ENCODE results near the gene RAD18. TPM values are rescaled to one million over a fixed set of nuclear protein-coding genes. Genes with fewer than 3 reads are reported as not detected.

Gene RAD18
- total RNA-seq, 2 experiments from 2014 or later: 37.2 to 40.2 TPM

DNA sequence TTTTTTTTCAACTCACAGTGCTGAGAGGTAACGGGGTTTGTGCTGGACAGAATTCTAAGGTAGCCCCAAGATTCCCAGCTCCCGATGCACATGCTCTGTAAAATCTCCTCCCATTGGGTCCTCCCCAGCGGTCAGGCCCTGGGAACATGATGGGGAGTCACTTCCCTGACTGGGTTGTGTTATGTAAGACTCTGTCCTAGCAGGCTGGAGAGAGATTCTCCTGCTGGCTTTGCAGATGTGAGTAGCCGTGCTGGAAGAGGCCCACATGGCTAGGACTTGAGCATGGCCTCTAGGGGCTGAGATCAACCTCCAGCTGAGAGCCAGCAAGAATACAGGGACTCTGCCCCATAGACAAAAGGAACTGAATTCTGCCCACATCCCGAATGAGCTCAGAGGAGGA, 110.2 kb downstream of the RAD18 start:
- ATAC-seq (no peak), DNase-seq (no peak)
- H3K36me3 Mint-ChIP-seq (ENCODE audit: low read depth): peaks cover 2% of the 10 kb centered on the region
- H3K27ac Mint-ChIP-seq: no peak overlapping the region
- H3K4me1 Mint-ChIP-seq (ENCODE audit: low read depth): no peaks in the 10 kb centered on the region
- H3K9me3 Mint-ChIP-seq (ENCODE audit: insufficient read depth): no peaks in the 10 kb centered on the region
- no peak overlapping the region for H3K4me3 Mint-ChIP-seq
- POLR2A ChIA-PET: no interaction called here
- CTCF ChIA-PET: no interaction called here
- H3K27me3 Mint-ChIP-seq (ENCODE audit: low read depth): no peaks in the 10 kb centered on the region

DNA sequence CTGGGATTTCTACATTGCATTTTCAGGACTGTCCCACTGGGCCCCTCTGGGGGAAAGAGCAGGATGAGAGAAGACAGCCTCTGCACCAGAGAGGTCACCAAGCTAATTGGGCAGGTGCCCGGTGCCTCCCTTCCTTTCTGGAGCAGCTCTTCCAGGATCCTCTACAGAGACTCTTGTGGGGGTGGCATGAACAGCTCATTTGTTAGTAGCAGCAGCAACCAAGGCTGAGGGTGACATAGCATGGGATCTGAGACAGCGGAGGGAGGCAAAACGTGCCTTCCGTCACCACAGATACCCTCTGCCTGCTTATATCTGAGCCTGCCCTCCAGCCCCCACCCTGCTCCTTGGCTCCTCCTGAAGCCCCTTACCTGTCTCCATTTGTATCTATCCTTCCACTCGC, 110.8 kb downstream of the RAD18 start:
- peaks cover 2% of the 10 kb centered on the region for H3K36me3 Mint-ChIP-seq (ENCODE audit: low read depth)
- CTCF ChIA-PET: no interaction called here
- no peaks in the 10 kb centered on the region for H3K27me3 Mint-ChIP-seq (ENCODE audit: low read depth)
- POLR2A ChIA-PET: no interaction called here
- H3K4me1 Mint-ChIP-seq (ENCODE audit: low read depth): no peaks in the 10 kb centered on the region
- no peak overlapping the region for H3K4me3 Mint-ChIP-seq
- H3K9me3 Mint-ChIP-seq (ENCODE audit: insufficient read depth): no peaks in the 10 kb centered on the region
- no peak overlapping the region for H3K27ac Mint-ChIP-seq
- ATAC-seq (no peak), DNase-seq (no peak)

DNA sequence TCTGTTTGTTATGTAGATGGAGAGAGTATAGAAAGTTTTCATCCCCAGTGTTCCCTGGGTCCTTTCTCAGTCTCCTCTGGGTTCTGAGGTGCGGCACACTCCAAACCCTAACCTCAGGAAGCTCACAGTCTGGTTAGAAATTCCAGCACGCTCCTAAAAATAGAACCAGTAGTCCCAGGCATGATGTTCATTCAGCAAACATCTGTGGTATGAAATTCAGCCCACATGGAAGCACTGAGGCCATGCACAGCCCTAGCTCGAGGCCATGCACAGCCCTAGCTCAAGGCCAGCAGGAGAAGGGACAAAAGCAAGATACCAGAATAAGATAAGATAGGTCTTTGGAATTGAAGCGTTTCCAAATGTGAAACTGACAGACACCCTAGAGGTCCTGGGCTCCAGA, 111.6 kb downstream of the RAD18 start:
- ATAC-seq: no peak
- no peaks in the 10 kb centered on the region for H3K9me3 Mint-ChIP-seq (ENCODE audit: insufficient read depth)
- H3K27me3 Mint-ChIP-seq (ENCODE audit: low read depth): no peaks in the 10 kb centered on the region
- DNase-seq: no peak
- ChIA-PET POLR2A (no interaction called here), CTCF (no interaction called here)
- H3K4me1 Mint-ChIP-seq (ENCODE audit: low read depth): no peaks in the 10 kb centered on the region
- no peak overlapping the region for H3K4me3 Mint-ChIP-seq
- H3K27ac Mint-ChIP-seq: no peak overlapping the region
- peaks cover 2% of the 10 kb centered on the region for H3K36me3 Mint-ChIP-seq (ENCODE audit: low read depth)

DNA sequence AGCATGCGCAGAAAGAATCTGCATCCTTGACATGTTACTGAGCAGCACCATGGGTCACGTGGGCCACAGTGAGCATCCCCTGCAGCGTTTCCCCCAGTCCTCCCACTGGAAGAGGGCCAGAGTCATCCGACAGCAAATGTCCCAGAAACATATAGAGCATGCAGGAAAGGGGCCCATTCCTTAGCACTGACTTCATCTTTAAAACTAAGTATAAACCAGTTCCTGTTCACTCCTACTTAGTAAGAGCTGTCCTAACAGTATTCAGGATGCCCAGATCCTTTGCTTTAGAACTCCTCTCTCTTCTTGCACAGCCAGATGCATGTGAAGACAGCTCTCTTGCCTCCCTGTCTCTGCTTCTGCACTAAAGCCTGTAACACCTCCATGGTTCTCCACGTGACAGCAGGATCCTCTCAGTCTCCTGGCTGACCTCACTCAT, 114.6 kb downstream of the RAD18 start:
- CTCF ChIA-PET: no interaction called here
- no peaks in the 10 kb centered on the region for H3K27me3 Mint-ChIP-seq (ENCODE audit: low read depth)
- no peak overlapping the region for H3K4me3 Mint-ChIP-seq
- no peaks in the 10 kb centered on the region for H3K4me1 Mint-ChIP-seq (ENCODE audit: low read depth)
- peaks cover 2% of the 10 kb centered on the region for H3K36me3 Mint-ChIP-seq (ENCODE audit: low read depth)
- POLR2A ChIA-PET: no interaction called here
- no peaks in the 10 kb centered on the region for H3K9me3 Mint-ChIP-seq (ENCODE audit: insufficient read depth)
- no peak for ATAC-seq
- no peak overlapping the region for H3K27ac Mint-ChIP-seq
- DNase-seq: no peak

DNA sequence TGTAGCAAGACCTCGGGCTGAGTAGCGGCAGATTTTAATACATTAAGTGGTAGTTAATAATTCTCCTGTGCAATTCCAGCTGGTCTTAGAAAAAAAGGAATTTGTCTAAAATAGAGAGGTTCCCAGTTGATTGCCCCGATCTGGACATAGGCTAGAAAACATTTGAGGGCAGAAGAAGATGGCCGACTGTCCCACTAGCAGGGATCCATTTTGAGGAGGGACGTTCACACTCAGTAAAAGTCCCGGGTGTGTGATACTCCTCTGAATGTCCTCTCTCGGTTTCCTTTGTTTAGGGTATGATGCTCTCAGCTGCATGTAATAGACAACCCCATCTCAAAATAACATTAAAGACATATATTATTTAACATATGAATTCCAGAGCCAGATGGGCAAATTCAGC, 116.0 kb downstream of the RAD18 start:
- peaks cover 2% of the 10 kb centered on the region for H3K36me3 Mint-ChIP-seq (ENCODE audit: low read depth)
- CTCF ChIA-PET: interaction anchor here (0.7 kb wide), 1 partner anchor 16 kb away, joined by 3 read pairs; no protein-coding TSS in a partner anchor
- ATAC-seq (no peak), DNase-seq (no peak)
- no peaks in the 10 kb centered on the region for H3K4me1 Mint-ChIP-seq (ENCODE audit: low read depth)
- H3K9me3 Mint-ChIP-seq (ENCODE audit: insufficient read depth): no peaks in the 10 kb centered on the region
- no peaks in the 10 kb centered on the region for H3K27me3 Mint-ChIP-seq (ENCODE audit: low read depth)
- H3K27ac Mint-ChIP-seq: no peak overlapping the region
- POLR2A ChIA-PET: no interaction called here
- H3K4me3 Mint-ChIP-seq: no peak overlapping the region

DNA sequence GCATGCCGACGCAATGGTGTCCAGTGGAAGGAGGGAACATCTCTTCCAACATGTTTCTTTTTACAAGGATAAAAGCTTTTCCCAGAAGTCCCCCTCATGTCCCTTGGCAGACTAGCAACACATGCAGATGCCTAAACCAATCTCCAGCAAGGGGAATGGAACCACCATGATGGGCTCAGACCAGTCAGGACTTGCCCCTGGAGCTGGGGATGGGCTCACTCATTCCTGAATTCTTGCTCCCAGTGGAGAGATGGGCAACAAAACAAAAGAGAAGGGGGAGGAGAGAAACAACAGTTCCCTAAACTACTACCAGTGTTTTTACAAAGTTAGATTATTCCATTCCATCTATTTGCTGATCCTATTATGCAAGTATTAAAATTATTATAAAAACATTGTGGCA, 117.1 kb downstream of the RAD18 start:
- DNase-seq (no peak), ATAC-seq (no peak)
- H3K27me3 Mint-ChIP-seq (ENCODE audit: low read depth): no peaks in the 10 kb centered on the region
- H3K4me3 Mint-ChIP-seq: no peak overlapping the region
- H3K4me1 Mint-ChIP-seq (ENCODE audit: low read depth): no peaks in the 10 kb centered on the region
- ChIA-PET CTCF (no interaction called here), POLR2A (no interaction called here)
- H3K27ac Mint-ChIP-seq: no peak overlapping the region
- no peaks in the 10 kb centered on the region for H3K9me3 Mint-ChIP-seq (ENCODE audit: insufficient read depth)
- peaks cover 2% of the 10 kb centered on the region for H3K36me3 Mint-ChIP-seq (ENCODE audit: low read depth)

DNA sequence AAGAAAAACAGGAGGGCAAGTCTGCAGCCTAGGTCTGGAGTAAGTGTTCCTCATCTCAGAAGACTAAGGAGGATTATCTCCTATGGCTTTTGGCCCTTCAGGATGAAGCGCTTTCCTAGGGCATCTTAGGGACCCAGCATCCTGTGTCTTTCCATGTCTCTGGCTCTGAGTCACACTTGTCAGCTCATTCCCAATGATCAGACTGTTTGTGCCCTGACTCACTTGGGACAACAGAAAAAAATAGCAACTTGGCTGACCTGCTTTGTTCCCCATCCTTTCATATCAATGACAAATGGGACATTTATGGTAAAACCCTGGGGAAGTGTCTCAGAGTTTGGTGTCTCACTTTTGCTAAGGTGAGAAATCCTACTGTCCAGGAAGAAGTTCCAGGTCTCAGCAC, 117.6 kb downstream of the RAD18 start:
- ChIA-PET POLR2A (no interaction called here), CTCF (no interaction called here)
- Mint-ChIP-seq H3K9me3 (ENCODE audit: insufficient read depth) (no peaks in the 10 kb centered on the region), H3K36me3 (ENCODE audit: low read depth) (peaks cover 2% of the 10 kb centered on the region), H3K27ac (no peak overlapping the region), H3K4me3 (no peak overlapping the region), H3K4me1 (ENCODE audit: low read depth) (no peaks in the 10 kb centered on the region), H3K27me3 (ENCODE audit: low read depth) (no peaks in the 10 kb centered on the region)
- ATAC-seq (no peak), DNase-seq (no peak)

DNA sequence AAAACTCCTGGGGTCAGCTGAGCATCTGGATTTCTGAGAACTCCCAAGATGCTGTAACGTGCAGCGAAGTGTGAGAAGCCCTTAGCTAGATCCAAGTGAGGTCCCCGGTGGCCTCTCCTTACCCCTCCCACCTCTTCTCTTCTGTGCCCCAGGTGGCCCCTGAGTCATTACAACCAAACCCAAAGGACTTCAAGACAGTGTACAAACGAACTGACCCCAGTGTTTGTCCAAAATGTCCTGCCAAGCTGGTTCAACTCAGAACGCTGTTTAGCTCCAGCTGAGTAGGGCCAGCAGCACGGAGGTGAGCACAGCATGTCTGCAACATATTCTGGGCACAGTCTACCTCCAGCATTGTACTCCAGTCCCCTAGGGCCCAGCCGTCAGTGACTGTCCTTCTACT, 119.9 kb downstream of the RAD18 start:
- Mint-ChIP-seq H3K27me3 (ENCODE audit: low read depth) (no peaks in the 10 kb centered on the region), H3K9me3 (ENCODE audit: insufficient read depth) (no peaks in the 10 kb centered on the region), H3K36me3 (ENCODE audit: low read depth) (peaks cover 2% of the 10 kb centered on the region), H3K4me3 (no peak overlapping the region), H3K27ac (no peak overlapping the region), H3K4me1 (ENCODE audit: low read depth) (no peaks in the 10 kb centered on the region)
- ChIA-PET CTCF (no interaction called here), POLR2A (no interaction called here)
- DNase-seq: no peak
- no peak for ATAC-seq

DNA sequence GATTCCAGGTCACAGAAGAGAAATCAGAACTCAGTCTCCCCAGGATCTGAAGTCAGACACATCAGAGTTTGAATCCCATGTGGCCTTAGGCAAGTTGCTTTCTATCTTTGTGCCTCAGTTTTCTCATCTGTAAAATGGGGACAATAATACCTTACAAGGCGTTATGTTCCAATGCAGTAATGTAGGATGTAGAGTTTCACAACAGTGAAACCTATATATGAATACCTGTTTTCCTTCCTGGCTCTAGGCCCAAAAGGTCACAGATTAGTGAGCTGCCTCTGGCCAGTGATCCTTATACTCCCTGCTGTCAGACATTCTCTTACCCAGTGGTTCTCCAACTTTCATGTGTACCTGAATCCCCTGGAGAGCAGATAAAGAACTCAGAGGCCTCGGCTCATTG, 121.0 kb downstream of the RAD18 start:
- no peak for ATAC-seq
- Mint-ChIP-seq H3K4me3 (no peak overlapping the region), H3K9me3 (ENCODE audit: insufficient read depth) (no peaks in the 10 kb centered on the region)

DNA sequence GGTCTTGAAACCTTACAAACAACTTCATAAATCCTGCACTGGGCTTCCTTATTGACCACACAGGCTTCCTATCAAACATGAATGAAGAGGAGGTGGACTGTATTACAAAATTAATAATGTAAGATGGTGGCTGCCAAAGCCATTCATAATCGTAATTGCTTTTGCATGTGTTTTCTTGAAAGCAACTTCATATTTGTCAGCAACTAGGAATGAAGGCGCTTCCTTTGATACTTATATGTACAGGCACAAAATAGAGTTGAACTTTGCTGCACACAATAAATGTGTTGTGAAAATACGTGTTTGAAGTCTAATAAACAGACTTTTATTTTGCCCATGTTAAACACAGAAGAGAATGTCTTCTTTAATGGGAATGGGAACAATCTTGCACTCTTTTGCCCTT, 121.8 kb downstream of the RAD18 start:
- CTCF ChIA-PET: no interaction called here
- Mint-ChIP-seq H3K27me3 (ENCODE audit: low read depth) (no peaks in the 10 kb centered on the region), H3K27ac (no peak overlapping the region), H3K36me3 (ENCODE audit: low read depth) (peaks cover 2% of the 10 kb centered on the region), H3K9me3 (ENCODE audit: insufficient read depth) (no peaks in the 10 kb centered on the region), H3K4me3 (no peak overlapping the region), H3K4me1 (ENCODE audit: low read depth) (no peaks in the 10 kb centered on the region)
- ATAC-seq (no peak), DNase-seq (no peak)
- POLR2A ChIA-PET: no interaction called here

More for the DNA sequence above, 121.0 kb downstream of the RAD18 start:
- Mint-ChIP-seq H3K4me1 (ENCODE audit: low read depth) (no peaks in the 10 kb centered on the region), H3K27me3 (ENCODE audit: low read depth) (no peaks in the 10 kb centered on the region), H3K36me3 (ENCODE audit: low read depth) (peaks cover 2% of the 10 kb centered on the region), H3K27ac (no peak overlapping the region)
- ChIA-PET CTCF (no interaction called here), POLR2A (no interaction called here)
- no peak for DNase-seq

DNA sequence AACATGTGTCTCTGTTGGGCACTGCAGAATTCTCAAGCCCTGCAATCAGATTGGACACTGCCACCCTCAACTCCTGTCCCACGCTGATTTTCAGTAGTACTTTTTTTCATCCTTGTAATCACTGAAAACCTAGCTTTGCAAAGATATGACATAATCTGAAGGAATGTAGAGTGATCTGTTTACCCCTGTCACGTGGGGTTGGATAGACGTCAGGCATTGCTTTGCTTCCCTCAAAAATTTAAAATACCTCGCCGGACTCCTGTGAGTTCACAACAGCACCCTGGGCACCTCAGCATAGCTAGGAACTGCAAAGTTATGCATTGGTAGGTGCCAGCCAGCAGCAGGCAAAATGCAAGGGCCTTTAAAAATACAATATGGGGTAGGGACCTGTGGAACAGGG, 122.7 kb downstream of the RAD18 start:
- Mint-ChIP-seq H3K27ac (no peak overlapping the region), H3K27me3 (ENCODE audit: low read depth) (no peaks in the 10 kb centered on the region), H3K4me1 (ENCODE audit: low read depth) (no peaks in the 10 kb centered on the region), H3K36me3 (ENCODE audit: low read depth) (peaks cover 2% of the 10 kb centered on the region), H3K4me3 (no peak overlapping the region), H3K9me3 (ENCODE audit: insufficient read depth) (no peaks in the 10 kb centered on the region)
- no peak for DNase-seq
- ATAC-seq: no peak
- ChIA-PET POLR2A (no interaction called here), CTCF (no interaction called here)

DNA sequence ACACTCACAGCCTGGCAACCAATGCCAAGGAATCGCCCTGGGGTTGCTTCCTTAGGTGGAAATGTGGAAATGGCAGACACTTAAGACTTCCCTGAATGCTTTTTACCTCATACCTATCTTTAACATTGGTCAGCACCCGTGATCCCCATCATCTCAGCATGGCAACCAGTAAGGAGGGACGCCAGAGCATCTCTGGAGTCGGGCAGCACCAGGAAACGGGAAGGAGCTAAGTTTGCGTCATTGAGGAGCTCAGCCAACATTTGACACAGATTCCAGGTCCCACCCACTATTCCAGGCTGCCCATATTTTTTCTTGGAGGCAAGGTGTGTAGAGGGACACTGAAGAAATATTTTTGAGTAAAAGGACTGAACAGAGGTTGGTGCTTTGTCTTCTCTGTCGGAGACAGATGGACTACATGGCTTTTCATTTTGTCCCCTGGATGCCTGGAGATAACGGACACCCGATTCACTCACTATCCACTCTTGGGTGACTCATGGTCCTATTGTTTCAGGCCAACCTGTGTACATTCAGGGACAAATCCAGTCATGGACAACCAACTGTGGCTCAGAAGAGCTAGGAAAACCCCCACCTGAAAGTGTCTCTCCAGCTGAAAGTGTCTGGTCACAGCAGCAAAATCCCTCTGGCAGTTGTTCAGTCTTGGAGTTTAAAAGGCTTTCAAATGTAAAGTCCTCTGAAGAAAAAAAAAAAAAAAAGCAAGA, 123.5 kb downstream of the RAD18 start:
- no peaks in the 10 kb centered on the region for H3K4me1 Mint-ChIP-seq (ENCODE audit: low read depth)
- no peaks in the 10 kb centered on the region for H3K9me3 Mint-ChIP-seq (ENCODE audit: insufficient read depth)
- ATAC-seq: no peak
- no peaks in the 10 kb centered on the region for H3K27me3 Mint-ChIP-seq (ENCODE audit: low read depth)
- H3K36me3 Mint-ChIP-seq (ENCODE audit: low read depth): peaks cover 2% of the 10 kb centered on the region
- no peak overlapping the region for H3K27ac Mint-ChIP-seq
- no peak for DNase-seq
- ChIA-PET POLR2A (no interaction called here), CTCF (no interaction called here)
- no peak overlapping the region for H3K4me3 Mint-ChIP-seq

DNA sequence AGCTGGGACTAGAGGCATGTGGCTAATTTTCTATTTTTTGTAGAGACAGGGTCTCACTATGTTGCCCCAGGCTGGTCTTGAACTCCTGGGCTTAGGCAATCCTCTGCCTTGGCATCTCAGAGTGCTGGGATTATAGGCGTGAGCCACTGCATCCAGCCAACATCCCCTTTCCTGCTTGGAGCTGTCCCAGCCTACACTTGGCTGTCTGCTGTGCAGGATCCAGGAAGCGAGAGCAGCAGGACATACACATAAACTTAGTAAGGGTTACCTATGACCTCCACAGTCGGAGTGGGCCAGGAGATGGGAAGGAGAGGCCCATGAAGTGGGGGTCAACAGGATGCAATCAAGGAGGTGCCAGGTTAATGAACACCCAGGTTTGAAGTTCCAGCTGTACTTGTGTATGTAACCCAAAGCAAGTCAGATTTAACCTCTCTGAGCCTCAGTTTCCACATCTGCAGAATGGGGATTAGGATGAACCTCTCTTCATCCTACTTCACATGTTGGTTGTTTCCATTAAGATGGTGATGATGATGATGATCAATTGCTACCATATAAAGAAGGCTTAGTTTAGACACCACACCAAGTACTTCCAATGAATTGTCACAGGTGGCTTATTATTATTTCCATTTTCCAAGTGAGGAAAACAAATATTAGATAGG, 124.4 kb downstream of the RAD18 start:
- DNase-seq: no peak

More for the DNA sequence above, 124.4 kb downstream of the RAD18 start:
- Mint-ChIP-seq H3K4me3 (no peak overlapping the region), H3K27ac (no peak overlapping the region), H3K9me3 (ENCODE audit: insufficient read depth) (no peaks in the 10 kb centered on the region), H3K36me3 (ENCODE audit: low read depth) (no peaks in the 10 kb centered on the region), H3K4me1 (ENCODE audit: low read depth) (no peaks in the 10 kb centered on the region), H3K27me3 (ENCODE audit: low read depth) (no peaks in the 10 kb centered on the region)
- ChIA-PET POLR2A (no interaction called here), CTCF (no interaction called here)
- ATAC-seq: no peak
